Measurements from ENCODE around the gene C2CD4A.
A peak's percentile ranks its signal among the peaks of the same experiment; 100 is the strongest.
"Not testable (repeated sequence)": the region's sequence is repeated elsewhere in the genome, so short reads cannot be mapped to it uniquely, and the experiment has no call there.

C2CD4A gene

DNA sequence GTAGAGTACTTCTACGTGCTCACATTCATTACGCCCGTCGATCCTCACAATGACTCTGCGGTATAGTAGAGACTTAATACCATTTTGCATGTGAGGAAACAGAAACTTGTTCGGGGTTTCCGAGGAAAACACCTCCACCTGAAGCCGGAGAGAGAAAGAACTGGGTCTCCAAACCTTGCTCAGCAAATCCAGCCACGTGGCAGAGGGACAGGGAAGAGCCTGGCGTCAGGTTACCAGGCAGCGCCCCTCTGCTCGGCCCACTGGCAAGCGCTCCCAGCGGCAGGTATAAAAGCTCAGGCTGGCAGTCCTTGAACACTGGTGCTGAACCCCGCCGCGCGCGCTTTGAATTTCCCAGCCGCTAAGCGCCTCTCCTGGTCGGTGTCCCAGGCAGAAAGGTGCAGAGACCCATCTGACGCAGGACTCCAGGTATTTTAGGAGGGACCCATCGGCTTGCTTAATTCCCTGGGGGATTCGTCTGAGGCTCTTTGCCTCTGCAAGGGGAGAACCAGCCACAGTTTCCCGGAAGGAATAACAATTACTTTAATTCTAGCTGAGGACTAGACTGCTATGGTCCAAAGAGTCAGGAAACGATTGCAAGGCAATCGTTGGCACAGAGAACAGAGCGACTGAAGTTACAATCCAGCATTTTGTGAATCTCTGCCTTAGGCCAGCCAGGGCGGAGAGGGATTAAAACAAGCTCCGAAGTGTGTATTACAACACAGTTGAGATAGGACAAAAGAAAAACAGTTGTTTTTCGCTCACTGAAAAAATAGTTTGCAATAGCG lies at the start of gene C2CD4A:
TSS of gene C2CD4A (plus strand) at position 315 of the 785 bp plus-strand sequence. CDS start 637 bp downstream, outside the sequence.
- DNase-seq (ENCODE audit: low read depth) = peak; percentile 37

DNA sequence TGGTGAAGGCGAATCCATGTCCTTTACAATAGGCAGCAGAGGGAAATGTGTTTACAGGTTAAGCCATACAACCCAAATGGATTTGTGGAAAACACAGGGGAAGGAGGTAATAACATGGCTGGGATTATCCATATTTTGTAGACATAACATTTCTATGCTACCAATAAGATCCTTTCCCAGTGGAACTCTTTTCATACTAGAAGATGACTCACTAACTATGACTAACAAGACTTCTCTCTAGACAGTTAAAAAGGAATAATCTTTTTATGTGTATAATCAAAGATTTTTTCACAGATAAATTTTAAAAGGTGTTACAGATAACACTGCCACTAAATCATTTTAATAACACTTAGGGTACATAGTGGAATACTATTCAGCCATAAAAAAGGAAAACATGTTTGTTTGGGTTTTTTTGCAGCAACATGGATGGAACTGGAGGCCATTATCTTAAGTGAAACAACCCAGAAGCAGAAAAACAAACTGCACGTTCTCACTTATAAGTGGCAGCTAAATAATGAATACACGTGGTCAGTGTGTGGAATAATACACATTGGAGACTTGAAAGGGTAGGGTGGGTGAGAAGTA lies 46.1 kb upstream of the C2CD4A start:
- DNase-seq (ENCODE audit: low read depth) = no peak

DNA sequence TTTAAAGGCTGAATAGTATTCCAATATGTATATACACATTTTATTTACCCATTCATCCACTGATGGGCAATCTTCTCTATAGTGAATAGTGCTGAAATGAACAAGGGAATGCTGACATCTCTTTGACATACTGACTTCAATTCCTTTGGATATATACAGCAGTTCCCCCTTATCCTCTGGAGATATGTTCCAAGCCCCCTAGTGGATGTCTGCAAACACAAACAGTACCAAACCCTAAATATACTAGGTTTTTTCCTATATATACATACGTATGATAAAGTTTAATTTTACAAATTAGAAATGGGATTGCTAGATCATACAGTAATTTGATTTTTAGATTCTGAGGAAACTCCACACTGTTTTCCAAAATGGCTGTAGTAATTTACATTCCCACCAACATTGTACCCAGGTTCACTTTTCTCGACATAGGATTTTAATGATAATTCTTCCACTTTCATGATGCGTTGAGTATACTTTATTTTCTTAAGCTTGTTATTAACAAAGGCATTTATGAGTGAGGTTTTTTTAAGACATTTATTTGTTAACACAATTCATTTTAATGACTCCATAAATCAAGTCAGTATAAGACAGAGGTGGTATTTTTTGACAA lies 44.7 kb upstream of the C2CD4A start:
- no peak for DNase-seq (ENCODE audit: low read depth)

GRCh38 chr15:62026487-62027262 lies 40.1 kb upstream of the C2CD4A start:
- no peak for DNase-seq (ENCODE audit: low read depth)

GRCh38 chr15:62027263-62027565 lies 39.6 kb upstream of the C2CD4A start:
- no peak for DNase-seq (ENCODE audit: low read depth)

DNA sequence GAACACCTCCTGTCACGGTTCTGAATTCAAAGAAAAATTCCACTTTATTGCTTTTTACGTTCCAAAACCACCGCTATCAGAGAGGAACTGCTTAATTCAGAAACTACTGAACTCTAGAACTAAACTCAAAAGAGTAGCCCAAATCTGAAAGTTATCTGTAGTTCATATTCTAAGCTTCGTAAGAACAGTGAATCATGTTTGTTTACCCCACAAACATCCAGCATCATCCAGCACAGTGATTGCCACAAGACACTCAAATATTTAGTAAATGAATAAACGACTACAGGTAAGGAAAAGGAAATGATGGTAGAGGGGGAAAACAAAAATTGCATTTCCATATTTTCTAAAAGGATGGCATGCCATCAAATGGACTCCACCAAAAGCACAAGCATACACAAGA lies 38.9 kb upstream of the C2CD4A start:
- no peak for DNase-seq (ENCODE audit: low read depth)

GRCh38 chr15:62035256-62035924 lies 31.4 kb upstream of the C2CD4A start:
- no peak for DNase-seq (ENCODE audit: low read depth)

GRCh38 chr15:62046078-62046743 lies 20.6 kb upstream of the C2CD4A start:
- DNase-seq (ENCODE audit: low read depth) = no peak

DNA sequence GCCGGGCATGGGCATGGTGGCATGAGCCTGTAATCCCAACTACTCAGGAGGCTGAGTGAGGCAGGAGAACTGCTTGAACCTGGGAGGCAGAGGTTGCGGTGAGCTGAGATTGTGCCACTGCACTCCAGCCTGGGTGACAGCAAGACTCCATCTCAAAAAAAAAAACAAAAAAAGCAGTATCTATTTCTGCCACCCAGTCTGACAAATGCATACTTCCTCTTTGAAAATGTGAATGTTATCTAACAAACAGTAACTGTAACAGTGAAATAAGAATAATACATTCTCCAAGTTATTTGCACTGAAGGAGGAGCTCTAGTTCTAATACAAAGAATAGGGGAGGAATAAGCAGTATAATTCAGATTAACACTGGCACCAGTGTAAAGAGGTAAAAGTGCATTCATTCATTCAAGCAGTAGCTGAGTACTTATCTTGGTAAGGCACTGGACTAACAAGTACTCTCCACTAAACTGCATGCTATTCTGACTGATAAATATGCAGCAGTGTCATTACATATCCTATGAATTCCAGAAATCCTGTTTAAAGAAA lies 19.4 kb upstream of the C2CD4A start:
- DNase-seq (ENCODE audit: low read depth) = no peak

DNA sequence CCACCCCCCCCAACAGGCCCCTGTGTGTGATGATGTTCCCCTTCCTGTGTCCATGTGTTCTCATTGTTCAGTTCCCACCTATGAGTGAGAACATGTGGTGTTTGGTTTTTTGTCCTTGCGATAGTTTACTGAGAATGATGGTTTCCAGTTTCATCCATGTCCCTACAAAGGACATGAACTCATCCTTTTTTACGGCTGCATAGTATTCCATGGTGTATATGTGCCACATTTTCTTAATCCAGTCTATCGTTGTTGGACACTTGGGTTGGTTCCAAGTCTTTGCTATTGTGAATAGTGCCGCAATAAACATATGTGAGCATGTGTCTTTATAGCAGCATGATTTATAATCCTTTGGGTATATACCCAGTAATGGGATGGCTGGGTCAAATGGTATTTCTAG lies 18.5 kb upstream of the C2CD4A start:
- not testable (repeated sequence) for DNase-seq (ENCODE audit: low read depth)

DNA sequence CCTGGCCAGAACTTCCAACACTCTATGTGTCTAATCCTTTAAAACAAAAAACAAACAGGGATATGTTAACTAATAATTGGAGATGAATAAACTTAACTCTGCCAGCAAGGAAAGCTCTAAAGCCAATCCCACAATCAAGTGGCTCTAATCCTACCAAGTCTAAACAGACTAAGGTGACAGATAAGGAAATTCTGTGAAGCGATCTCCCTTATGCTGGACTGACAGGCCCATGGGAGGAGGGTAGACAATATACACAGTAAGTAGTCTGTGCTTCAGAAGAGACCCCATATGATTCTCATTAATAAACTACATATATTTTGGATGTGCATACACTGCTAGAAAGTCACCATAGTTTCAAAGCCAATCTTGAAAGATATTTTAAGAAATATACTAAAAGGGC lies 16.7 kb upstream of the C2CD4A start:
- DNase-seq (ENCODE audit: low read depth) = no peak

GRCh38 chr15:62051166-62051565 lies 15.6 kb upstream of the C2CD4A start:
- DNase-seq (ENCODE audit: low read depth) = no peak

GRCh38 chr15:62052713-62053112 lies 14.1 kb upstream of the C2CD4A start:
- DNase-seq (ENCODE audit: low read depth) = no peak

DNA sequence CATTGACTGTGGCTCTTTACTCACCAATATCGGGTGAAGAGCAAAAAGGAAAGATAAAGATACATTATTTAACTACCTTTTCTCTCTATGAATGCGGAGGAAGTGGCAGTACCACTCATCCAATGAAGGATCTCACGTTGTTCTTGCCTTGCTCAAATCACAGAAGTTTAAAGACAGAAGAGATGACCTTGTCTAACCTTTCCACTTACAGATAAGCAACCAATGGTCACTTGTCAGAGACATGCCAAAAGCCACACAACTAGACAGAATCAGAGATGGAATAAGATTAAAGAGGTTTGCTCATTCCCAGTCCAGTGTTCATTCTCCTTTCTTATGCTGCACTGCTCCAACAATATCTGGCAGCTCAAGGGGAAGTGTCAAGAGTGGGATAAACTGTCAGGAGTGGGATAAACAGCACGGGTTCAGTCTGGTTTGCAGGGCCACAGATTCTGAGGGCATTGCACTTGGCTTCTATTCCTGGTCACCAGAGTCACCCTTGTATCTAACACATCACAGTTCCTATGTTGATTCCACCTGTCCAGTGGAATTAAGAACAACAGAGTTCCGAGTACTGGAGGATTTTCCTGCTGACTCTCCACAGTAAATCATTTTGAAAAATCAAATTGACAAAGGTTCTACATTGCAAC lies 13.2 kb upstream of the C2CD4A start:
- DNase-seq (ENCODE audit: low read depth) = no peak

- no peak for DNase-seq (ENCODE audit: low read depth)
Measured at GRCh38 chr15:62054979-62055378, 11.8 kb upstream of the C2CD4A start.

GRCh38 chr15:62057341-62057980 lies 9.3 kb upstream of the C2CD4A start:
- no peak for DNase-seq (ENCODE audit: low read depth)

- no peak for DNase-seq (ENCODE audit: low read depth)
Measured at GRCh38 chr15:62058327-62059028, 8.3 kb upstream of the C2CD4A start.

DNA sequence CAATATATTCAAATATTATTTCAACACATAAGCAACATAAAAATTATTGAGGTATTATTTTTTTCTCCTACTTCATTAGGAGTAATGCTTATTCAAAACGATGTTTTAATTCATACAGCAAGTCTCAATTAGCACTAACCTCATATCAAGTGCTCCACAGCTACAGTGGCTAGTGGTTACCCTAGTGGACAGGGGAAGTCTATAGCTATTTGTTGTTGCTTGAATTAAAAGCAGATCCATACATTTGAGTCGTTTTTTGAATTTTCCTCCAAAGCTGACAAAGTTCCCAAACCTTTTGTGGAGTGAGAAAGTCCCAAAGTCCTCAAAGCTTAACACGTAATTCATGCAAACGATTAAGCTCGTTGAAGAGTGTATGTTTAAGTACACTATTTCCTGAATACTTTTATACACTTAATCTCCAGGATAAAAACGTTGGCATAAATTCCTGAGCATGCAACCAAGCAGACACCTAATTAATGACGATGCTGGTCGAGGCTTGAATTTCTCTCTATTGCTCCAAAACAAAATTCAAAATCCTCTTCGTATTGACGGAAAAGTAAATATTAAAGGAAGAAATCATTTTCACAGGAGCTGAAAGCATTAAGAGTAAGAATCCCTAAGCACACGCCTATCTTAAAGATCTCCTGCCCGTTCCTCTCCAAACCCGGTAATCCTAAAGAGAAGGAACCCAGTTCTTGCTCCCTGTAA lies 7.5 kb upstream of the C2CD4A start:
- no peak for DNase-seq (ENCODE audit: low read depth)

DNA sequence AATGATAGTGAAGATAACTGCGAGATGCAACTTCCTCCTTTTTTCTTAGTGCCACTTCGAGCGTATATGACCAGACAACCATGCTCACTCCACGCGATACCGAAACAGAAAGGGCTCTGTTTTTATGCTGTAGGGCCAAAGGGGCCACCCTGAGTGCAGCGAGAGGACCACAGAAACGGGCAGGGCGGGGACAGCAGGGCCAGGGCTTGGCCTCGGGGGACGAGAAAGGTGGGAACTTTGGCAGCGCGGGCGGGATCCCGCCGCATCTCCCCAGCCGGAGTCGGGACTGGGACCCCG lies 7.0 kb upstream of the C2CD4A start:
- DNase-seq (ENCODE audit: low read depth) = no peak

Measured in stimulated activated CD8-positive, alpha-beta memory T cell treated with anti-CD3 and anti-CD28 coated beads, Interleukin-12 subunit alpha, Interleukin-12 subunit beta, amount 100 ng/mL, for 1 hour (primary cell).